ENCODE results near the gene LRP10.
"Not testable (repeated sequence)": the region's sequence is repeated elsewhere in the genome, so short reads cannot be mapped to it uniquely, and the experiment has no call there.

LRP10 gene

DNA sequence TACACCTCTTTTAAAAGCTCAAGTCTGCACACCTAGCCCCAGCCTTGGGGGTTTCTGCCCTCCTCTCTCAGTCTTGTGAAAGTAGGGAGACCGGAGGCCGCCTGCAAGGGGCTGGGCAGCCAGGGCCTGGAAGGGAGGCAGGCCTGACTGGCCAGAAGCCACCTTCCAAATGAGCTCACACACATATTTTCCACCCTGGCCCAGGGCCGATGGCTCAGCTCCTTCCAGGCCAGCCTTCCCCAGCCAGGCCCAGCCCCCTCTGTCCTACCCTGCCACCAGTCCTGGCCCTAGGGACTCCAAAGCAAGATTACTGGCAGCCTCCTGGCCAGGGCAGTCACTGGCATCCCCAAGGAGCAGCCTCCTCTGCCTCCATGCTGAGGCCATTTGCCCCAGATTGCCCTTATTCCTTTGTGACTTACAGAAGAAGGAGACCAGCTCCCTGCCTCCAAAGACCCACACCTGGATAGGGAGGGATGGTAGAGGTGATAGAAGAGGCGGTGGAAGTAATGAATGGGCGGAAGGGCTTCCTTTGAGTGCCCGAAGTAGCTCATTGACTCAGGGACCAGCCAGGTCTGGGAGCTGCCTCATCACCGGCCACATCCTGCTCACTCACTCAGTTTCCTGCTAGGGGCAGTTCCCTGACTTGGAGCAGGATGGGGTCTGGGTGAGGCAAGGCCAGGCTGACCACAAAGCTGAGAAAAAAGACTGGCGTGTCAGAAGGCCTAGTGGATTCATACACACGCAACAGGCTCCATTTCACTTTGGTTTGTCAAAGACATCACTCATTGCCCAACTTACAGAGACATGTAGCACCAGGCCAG lies 20.4 kb upstream of the LRP10 start:
- H3K27ac ChIP-seq: no peak overlapping the region
- TF ChIP-seq, protein P1, sequence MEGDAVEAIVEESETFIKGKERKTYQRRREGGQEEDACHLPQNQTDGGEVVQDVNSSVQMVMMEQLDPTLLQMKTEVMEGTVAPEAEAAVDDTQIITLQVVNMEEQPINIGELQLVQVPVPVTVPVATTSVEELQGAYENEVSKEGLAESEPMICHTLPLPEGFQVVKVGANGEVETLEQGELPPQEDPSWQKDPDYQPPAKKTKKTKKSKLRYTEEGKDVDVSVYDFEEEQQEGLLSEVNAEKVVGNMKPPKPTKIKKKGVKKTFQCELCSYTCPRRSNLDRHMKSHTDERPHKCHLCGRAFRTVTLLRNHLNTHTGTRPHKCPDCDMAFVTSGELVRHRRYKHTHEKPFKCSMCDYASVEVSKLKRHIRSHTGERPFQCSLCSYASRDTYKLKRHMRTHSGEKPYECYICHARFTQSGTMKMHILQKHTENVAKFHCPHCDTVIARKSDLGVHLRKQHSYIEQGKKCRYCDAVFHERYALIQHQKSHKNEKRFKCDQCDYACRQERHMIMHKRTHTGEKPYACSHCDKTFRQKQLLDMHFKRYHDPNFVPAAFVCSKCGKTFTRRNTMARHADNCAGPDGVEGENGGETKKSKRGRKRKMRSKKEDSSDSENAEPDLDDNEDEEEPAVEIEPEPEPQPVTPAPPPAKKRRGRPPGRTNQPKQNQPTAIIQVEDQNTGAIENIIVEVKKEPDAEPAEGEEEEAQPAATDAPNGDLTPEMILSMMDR (IDR thresholded peaks at IDR 0.05): no peak
- TF ChIP-seq ZFX (IDR thresholded peaks at IDR 0.05; ENCODE audit: borderline replicate concordance): no peak

DNA sequence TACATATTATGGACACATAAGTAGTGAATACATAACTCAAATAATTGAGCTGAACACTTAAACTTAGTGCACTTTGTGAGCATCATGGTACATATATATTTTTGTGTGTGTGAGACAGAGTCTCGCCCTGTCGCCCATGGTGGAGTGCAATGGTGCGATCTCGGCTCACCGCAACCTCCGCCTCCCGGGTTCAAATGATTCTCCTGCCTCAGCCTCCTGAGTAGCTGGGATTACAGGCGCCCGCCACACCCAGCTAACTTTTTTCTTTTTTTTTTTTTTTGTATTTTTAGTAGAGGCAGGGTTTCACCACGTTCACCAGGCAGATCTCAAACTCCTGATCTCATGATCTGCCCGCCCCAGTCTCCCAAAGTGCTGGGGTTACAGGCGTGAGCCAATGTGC lies 19.4 kb upstream of the LRP10 start:
- H3K27ac ChIP-seq: not testable (repeated sequence)

DNA sequence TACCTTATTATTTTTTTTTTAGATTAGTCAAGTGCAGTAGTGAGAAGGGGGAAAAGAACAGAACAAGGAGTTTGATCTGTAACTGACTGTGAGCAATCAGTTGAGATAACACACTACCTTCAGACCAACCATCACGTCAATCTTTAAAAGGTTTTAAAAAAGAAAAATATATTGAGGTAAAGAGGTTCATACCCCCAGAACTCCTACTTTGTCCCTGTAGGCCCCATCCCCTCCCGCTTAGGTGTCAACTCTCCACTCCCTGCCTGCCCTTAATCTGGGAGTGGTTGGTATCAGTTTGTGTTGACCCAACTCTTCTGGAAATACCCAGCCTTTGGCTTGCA lies 19.0 kb upstream of the LRP10 start:
- no peak overlapping the region for H3K27ac ChIP-seq

DNA sequence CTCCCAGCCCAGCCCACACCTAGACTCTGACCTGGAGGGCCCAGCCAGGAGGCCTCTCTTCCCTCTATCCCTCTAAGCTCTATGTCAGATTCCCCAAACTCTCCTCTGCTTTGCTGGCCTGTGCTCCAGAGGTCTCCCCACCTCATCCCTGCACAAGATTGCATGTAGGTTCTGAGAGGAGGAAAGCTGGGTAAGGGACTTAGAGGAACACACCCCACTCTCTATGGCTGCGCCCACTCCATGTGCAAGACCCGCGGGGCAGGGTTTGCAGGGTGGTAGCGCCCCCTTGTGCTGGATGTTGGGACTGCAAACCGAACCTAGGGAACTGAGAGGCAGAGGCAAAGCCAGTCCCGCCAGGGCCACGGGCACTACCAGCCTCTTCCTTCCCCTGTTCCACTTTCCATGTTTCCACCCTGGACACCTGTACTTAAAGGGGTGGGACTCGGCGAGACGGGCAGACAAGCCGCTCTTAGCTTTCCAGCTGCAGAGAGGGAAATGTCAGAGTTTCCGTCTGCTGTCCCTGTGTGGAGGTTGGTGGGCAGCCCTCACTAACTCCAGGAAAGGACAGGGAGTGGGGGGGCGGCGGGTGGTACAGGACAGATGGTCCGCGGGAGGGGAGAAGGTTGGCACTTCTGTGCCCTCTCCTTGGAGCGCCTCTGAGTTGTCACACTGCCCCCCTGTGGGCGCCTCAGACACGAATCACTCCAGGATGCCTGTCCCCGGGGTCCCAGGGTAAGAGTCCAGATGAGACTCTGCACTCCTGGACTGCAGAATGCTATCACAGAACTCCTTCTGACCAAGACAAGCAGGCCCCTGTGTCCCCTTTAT lies 18.4 kb upstream of the LRP10 start:
- TF ChIP-seq, protein P1 (IDR thresholded peaks at IDR 0.05): peak; percentile 96
- TF ChIP-seq ZFX (IDR thresholded peaks at IDR 0.05; ENCODE audit: borderline replicate concordance): no peak
- H3K27ac ChIP-seq: no peak overlapping the region

More for the DNA sequence above, 19.0 kb upstream of the LRP10 start:
- TF ChIP-seq, protein P1 (IDR thresholded peaks at IDR 0.05): no peak

DNA sequence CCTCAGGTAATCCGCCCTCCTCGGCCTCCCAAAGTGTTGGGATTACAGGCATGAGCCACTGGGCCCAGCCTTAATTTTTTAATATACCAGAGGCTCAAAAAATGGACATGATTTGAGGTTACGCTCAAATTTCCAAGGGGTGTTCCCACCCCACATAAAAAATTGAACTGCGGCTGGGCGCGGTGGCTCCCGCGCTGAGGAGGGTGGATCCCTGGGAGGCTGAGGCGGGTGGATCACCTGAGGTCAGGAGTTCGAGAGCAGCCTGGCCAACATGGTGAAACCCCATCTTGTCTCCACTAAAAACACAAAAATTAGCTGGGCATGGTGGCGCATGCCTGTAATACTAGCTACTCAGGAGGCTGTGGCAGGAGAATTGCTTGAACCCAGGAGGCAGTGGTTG lies 17.2 kb upstream of the LRP10 start:
- not testable (repeated sequence) for H3K27ac ChIP-seq

DNA sequence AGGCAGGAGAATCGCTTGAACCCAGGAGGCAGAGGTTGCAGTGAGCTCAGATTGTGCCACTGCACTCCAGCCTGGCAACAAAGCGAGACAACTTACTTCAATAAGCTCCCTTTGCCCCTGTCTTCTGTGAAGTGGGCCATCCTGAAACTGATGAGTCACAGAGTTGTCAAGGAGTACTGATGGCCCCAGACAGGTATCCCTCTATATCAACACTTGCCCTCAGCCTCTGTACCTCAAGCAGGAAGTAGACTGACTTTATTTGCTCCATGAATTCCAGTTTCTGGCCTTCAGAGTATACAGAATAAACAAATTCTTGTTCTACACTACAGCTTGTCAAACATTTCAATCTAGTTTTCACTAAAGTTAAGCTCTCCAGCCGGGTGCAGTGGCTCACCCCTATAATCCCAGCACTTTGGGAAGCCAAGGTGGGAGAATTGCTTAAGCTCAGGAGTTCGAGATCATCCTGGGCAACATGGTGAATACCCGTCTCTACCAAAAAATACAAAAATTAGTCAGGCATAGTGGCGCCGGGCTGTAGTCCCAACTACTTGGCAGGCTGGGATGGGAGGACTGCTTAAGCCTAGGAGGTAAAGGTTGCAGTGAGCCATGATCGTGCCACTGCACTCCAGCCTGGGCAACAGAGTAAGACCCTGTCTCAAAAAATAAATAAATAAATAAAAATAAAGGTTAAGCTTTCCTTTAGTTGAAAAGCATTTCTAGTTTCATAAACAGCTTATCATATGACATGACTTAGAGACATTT lies 16.4 kb upstream of the LRP10 start:
- TF ChIP-seq ZFX (IDR thresholded peaks at IDR 0.05; ENCODE audit: borderline replicate concordance): no peak
- TF ChIP-seq, protein P1 (IDR thresholded peaks at IDR 0.05): no peak

DNA sequence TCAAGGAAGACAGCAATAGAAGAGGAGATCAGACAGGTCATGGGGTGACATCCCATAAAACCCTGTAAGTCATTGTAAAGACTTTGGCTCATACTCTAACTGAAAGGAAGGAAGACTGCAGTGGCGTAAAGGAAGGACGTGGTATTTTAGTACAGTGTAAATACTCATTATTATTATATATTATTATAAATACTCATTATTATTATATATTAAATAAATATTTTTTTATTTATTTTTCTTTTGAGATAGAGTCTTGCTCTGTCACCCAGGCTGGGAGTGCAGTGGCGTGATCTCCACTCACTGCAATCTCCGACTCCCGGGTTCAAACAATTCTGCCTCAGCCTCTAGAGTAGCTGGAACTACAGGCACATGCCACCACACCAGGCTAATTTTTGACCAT lies 15.1 kb upstream of the LRP10 start:
- TF ChIP-seq, protein P1 (IDR thresholded peaks at IDR 0.05): no peak
- no peak for TF ChIP-seq ZFX (IDR thresholded peaks at IDR 0.05; ENCODE audit: borderline replicate concordance)
- no peak overlapping the region for H3K27ac ChIP-seq

More for the DNA sequence above, 16.4 kb upstream of the LRP10 start:
- H3K27ac ChIP-seq: no peak overlapping the region

DNA sequence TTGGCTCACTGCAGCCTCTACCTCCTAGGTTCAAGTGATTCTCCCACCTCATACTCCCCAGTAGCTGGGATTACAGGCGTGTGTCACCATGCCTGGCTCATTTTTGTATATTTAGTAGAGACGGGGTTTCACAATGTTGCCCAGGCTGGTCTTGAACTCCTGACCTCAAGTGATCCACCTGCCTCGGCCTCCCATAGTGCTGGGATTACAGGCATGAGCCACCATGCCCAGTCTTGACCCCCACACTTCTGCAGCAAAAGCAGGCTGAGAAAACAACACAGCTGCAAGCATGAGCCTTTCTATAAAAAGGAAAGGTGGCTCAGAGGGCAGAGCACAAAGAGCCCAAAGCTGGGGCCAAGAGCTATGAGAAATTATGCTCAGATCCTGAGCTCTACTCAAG lies 11.2 kb upstream of the LRP10 start:
- H3K27ac ChIP-seq: not testable (repeated sequence)
